Activated naive CD4-positive, alpha-beta T cell treated with anti-CD3 and anti-CD28 coated beads for 36 hours (primary cell): ENCODE data around the gene NRK. TPM values are rescaled to one million over a fixed set of nuclear protein-coding genes. Genes with fewer than 3 reads are reported as not detected.

Source experiments
- total RNA-seq, 2 experiments: library from RNA; stranded (reverse); gene quantifications; one replicate each; pipeline ENCODE4 v1.2.3, GENCODE V29; 2021

Gene NRK
- total RNA-seq, 2 experiments from 2014 or later: not detected

Other genes with a start within 250 kb of the NRK start
- gene SERPINA7, start 216.2 kb downstream of the NRK start, total RNA-seq: not detected